K562 (cell line): Measurements from ENCODE around the gene SUFU.

ENCODE experiments used
- GTF2F1 ChIP-seq: IDR thresholded peaks from 2 replicates; pipeline ENCODE4 v1.6.1; 2011; ENCODE audit warnings: low read depth, low read length, improper control_type of control experiment
- HDGF ChIP-seq: fragments of 450-650 bp; IDR thresholded peaks from 2 replicates; pipeline ENCODE4 v1.6.1; 2016
- PHF20 ChIP-seq: fragments of 450-650 bp; IDR thresholded peaks from 2 replicates; pipeline ENCODE4 v1.6.1; 2018; ENCODE audit not compliant: partially characterized antibody
- PRMT5 ChIP-seq: sonication (generic); formaldehyde crosslinking; IDR thresholded peaks from 2 replicates; pipeline ENCODE4 v1.5.0; 2020; ENCODE audit warnings: missing genetic modification reagents
- SIN3B ChIP-seq: fragments of 450-650 bp; IDR thresholded peaks from 2 replicates; pipeline ENCODE4 v1.6.1; 2017; ENCODE audit warnings: low read depth, mild to moderate bottlenecking, moderate library complexity
- ZNF121 ChIP-seq: sonication (generic); formaldehyde crosslinking; conservative IDR thresholded peaks from 2 replicates; pipeline ENCODE4 v1.8.0; 2022; ENCODE audit warnings: missing genetic modification reagents
- ZNF707 ChIP-seq: fragments of 250-450 bp; sonication (Bioruptor Pico); conservative IDR thresholded peaks from 2 replicates; pipeline ENCODE4 v1.8.0; 2022; ENCODE audit warnings: inconsistent platforms, mild to moderate bottlenecking, moderate library complexity
- TF ChIP-seq, protein P1 (sequence below): fragments of 250-450 bp; sonication (Bioruptor Pico); IDR thresholded peaks from 2 replicates; pipeline ENCODE4 v1.8.0; 2022; ENCODE audit warnings: moderate library complexity, mild to moderate bottlenecking, inconsistent platforms
- TF ChIP-seq, protein P2 (sequence below), 2 experiments: fragments of 450-650 bp in 1 of 2; sonication (generic) in 1 of 2; formaldehyde crosslinking in 1 of 2; IDR thresholded peaks in 1 of 2; conservative IDR thresholded peaks in 1 of 2; 2 replicates each; pipeline versions ENCODE4 v1.6.1 to v1.8.1; 2016 to 2023; ENCODE audit warnings: mild to moderate bottlenecking in 2 of 2, moderate library complexity in 2 of 2, inconsistent platforms in 1 of 2, missing genetic modification reagents in 1 of 2
- TF ChIP-seq, protein P3 (sequence below), 3 experiments: IDR thresholded peaks in 2 of 3; conservative IDR thresholded peaks in 1 of 3; 2 replicates each; pipeline ENCODE4 v1.5.1; 2011 to 2012; ENCODE audit warnings: low read length in 3 of 3, mild to moderate bottlenecking in 3 of 3, control low read depth in 2 of 3, improper control_type of control experiment in 1 of 3, inconsistent platforms in 1 of 3, low read depth in 1 of 3, mixed read lengths in 1 of 3, moderate library complexity in 1 of 3; ENCODE audit not compliant: insufficient read depth in 2 of 3

DNA sequence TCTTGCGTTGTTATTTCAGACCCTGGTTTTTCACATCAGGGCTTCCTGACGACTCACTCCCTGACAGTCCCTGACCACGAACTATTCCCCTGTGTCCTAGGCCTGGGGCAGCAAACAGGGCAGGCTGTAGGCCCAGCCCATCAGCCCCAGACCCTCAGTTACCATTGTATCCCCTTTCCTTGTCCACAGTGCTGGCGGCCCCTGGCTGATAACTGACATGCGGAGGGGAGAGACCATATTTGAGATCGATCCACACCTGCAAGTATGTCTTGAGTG, 90.0 kb downstream of the SUFU start:
- TF ChIP-seq GTF2F1 (no peak), PHF20 (no peak), HDGF (no peak), ZNF707 (no peak), PRMT5 (CRISPR knock-in tag) (no peak), ZNF121 (CRISPR knock-in tag) (no peak), SIN3B (no peak)
- TF ChIP-seq, protein P1, sequence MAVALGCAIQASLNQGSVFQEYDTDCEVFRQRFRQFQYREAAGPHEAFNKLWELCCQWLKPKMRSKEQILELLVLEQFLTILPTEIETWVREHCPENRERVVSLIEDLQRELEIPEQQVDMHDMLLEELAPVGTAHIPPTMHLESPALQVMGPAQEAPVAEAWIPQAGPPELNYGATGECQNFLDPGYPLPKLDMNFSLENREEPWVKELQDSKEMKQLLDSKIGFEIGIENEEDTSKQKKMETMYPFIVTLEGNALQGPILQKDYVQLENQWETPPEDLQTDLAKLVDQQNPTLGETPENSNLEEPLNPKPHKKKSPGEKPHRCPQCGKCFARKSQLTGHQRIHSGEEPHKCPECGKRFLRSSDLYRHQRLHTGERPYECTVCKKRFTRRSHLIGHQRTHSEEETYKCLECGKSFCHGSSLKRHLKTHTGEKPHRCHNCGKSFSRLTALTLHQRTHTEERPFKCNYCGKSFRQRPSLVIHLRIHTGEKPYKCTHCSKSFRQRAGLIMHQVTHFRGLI (CRISPR knock-in tag): no peak
- TF ChIP-seq, protein P2, sequence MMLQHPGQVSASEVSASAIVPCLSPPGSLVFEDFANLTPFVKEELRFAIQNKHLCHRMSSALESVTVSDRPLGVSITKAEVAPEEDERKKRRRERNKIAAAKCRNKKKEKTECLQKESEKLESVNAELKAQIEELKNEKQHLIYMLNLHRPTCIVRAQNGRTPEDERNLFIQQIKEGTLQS (IDR thresholded peaks at IDR 0.05): no peak
- TF ChIP-seq, protein P2 (CRISPR knock-in tag; conservative IDR thresholded peaks at IDR 0.05): no peak
- TF ChIP-seq, protein P3, sequence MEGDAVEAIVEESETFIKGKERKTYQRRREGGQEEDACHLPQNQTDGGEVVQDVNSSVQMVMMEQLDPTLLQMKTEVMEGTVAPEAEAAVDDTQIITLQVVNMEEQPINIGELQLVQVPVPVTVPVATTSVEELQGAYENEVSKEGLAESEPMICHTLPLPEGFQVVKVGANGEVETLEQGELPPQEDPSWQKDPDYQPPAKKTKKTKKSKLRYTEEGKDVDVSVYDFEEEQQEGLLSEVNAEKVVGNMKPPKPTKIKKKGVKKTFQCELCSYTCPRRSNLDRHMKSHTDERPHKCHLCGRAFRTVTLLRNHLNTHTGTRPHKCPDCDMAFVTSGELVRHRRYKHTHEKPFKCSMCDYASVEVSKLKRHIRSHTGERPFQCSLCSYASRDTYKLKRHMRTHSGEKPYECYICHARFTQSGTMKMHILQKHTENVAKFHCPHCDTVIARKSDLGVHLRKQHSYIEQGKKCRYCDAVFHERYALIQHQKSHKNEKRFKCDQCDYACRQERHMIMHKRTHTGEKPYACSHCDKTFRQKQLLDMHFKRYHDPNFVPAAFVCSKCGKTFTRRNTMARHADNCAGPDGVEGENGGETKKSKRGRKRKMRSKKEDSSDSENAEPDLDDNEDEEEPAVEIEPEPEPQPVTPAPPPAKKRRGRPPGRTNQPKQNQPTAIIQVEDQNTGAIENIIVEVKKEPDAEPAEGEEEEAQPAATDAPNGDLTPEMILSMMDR (IDR thresholded peaks at IDR 0.05 in 2 of 3, conservative IDR thresholded peaks at IDR 0.05 in 1 of 3; ENCODE audit: insufficient read depth in 2 of 3, low read depth in 1 of 3, low read length in 3 of 3): no peak
